IPS DF 19.7 (cell line): ENCODE measurements around the gene ADAM22.

Source experiments
- DNase-seq: peaks from one replicate; pipeline ENCODE4 v3.0.0-alpha.2; 2013; ENCODE audit warnings: low read depth, low spot score

Gene ADAM22

DNA sequence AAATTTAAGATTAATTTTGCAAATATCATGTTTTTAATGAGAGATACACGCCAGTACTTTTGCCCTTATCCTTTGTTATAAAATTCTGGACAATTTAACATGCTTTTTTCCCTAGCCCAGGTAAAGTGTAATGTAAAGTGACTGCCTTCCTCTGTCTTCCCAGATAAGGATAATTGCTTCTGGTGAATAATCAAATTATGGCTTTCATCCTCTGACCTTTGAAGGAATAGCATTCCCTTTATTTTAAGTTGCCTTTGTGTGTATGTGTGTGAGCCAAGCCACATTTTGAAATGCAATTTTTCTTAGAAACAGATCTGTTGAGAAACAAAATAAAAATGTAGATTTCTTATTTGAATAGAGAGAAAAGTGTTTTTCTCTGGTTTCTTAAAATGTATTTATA, 107.5 kb downstream of the ADAM22 start:
- DNase-seq, result no peak

DNA sequence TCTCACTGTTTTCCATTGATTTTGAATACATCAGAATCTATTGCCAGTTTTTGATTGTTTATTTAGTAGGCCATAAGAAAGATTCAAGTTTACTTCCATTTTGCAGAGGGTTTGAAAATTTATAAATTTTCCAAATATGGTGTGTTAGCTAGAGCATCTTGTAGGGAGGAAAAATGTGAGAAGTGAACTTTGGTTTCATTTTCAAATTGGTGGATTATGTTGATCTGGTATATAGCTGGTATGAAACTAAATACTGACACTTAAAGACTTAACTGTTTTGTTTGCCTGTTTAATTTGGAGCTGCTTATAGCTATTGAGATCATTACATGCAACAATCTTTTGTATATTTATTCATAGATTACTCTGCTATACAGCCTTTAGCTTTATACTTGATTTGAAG, 108.1 kb downstream of the ADAM22 start:
- DNase-seq, result no peak

DNA sequence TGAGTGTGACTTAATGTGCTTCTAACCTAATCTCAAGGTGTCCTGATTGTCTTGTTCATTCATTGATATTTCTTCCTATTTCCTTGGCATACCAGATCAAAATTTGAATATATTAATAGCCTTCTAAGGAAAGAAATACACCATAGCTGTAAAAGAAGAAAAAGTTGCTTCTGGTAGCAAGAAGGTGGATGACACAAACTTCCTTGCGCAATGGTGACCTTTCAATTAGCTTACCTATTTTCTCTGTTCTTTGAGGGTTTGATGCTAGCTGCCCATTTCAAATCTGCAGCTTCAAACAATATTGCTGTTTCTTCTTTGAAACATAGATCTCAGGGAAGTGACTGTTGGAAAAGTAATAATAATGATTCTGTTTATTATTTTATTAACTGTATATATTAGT, 108.8 kb downstream of the ADAM22 start:
- no peak for DNase-seq

DNA sequence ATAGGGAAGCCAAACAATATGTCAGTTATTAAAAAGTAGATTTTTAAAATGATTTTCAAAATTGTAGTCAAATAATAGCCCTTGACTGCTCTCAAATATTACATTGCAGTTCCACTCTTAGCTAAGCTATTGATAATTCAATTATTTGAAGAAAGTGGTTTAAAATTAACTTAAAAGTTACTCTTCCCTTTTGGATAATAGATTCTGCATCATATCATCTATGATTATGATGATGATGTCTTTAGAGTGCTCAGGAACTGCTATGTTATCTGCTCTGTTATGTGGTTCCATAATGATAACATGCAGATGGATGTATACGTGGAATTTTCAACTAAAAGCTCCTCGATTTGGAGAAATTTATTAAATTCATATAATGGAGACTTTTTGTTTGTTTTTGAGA, 110.0 kb downstream of the ADAM22 start:
- no peak for DNase-seq

DNA sequence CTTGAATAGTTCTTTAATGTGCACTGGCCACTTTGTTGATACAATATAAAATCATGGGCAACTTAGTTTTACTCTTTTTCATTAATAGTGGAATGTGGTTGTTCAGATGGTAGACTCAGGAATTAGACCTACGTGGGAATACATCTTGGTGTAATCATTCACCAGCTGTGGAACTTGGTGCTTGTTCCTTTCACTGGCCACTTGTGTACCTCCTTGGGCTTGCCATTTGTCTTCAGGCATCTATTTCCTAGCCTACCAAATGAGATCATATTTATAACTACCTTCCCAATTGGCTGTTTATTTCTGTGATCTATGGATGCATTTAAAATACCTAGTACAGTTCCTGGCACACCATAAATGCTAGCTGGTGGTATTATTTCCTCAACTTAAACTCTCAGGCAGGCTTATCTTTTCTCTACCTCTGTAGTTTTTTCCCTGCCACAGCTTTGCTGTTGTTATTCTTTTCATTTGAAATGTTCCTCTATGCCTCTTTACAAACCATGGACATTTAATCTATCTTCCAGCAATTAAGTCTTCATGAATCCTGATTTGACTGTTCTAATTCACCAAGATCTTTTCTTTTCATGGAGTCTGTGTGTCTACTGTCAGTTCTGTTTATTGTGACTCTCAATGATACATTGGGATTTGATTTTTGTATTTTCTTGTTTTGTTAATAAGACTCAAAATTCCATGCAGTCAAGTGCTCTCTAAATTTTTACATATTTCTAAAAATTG, 113.0 kb downstream of the ADAM22 start:
- DNase-seq, result no peak

DNA sequence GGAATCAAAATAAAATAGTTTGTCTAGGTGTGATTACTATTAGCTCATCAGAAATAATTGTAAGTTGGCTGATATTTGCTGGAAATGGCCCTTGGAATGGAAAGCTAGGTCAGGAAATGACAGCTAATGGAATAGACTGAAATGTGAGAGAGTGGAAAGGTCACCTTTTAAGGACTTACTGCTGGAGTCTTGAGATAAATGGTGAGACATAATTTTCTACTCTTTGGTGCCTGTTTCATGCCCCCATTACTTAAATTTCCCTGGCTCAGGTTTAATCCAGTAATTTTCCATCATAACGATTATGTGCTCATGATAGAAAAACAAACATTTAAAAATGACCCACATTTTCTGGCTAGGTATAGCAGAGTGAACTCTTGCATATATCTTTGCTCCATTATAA, 123.6 kb downstream of the ADAM22 start:
- no peak for DNase-seq

DNA sequence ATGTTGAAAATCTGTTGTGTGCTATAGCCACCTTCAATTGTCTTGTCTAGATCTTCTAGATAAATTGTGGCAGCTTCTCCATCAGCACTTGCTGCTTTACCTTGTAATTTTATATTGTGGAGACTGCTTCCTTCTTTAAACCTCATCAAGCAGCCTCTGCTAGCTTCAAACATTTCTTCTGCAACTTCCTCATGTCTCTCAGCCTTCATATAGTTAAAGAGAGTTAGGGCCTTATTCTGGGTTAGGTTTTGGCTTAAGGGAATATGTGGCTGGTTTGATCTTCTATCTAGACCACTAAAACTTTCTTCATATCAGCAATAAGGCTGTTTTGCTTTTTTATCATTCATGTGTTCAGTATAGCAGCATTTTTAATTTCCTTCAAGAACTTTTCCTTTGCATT, 128.2 kb downstream of the ADAM22 start:
- no peak for DNase-seq

DNA sequence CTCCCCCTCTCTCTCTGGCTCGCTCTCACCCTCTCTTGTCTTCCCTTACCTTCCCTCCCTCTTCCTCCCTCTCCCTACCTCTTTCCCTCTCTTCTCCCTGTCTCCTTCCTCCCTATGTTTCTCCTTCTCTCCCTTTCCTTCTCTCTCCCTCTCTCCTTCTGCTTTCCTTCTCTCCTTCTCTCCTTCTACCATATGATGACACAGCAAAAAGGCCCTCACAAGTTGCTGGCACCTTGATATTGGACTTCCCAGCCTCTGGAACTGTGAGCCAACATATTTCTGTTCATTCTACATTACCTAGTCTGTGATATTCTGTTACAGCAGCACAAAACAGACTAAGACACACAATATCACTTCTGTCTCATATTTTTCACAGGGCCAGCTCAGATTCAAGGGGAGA, 135.0 kb downstream of the ADAM22 start:
- no peak for DNase-seq

DNA sequence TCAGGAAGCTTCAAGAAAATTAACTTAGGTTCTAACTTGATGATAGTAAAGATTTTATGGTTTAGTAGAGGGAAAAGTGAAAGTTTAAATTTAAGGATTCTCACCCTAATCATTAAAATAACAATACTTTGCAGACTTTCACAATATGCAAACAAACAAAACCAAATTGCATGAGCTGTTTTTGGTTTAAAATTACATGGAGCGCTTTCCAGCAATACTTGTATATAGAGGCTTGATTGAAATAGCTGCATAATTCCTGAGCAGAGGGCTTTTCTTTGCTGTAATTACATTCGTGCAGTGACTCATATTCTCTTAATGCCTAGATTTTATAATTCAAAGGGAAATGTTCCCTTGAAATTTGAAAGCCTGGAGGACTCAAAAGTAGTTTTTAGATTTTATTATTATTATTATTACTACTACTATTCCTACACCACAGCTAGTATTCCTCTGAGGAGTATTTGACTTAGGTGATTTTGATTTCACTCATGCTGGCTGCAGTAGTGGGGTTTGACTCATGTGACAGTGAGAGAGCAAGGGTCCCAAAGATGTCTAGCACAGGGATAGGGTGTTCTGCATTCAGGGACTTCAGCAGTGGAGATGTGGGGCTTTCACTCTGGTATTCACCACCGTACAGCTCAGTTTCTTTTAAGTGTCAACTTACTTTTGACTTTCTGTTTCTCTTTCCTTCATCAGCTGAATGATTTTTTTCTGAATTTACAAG, 138.1 kb downstream of the ADAM22 start:
- no peak for DNase-seq

DNA sequence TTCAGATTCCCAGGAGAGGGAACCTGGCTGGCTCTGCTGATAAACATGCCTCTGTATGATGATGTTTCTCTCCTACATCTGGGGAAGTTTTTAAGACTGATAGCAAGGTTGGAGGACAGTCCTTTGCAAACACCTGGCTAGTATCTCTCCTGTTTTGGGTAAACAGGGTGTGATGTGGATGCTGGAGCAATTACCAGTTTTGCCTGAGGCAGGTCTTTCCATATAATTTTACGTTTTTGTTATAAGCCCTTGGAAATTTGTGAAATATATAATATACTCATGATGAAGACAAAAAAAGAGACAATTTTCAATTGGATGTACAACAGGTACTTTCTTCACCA, 138.6 kb downstream of the ADAM22 start:
- no peak for DNase-seq

DNA sequence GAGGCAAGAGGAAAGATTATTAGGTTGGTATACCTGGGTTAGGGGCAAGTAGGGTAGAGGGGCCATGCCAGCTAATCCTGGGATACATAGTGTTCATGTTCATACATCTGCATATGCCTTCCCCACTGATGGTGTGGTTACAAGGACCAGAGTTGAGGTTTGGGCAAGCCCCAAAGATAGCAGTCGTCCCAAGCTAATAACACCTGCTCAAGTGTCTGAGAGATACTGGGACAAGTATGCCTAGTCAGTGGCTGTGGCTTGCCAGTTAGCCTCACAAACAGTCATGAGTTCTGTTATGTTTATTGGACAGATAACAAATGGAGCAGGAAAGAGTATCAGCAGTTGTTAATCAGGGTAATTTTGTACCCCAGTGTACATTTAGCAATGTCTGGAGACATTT, 139.6 kb downstream of the ADAM22 start:
- DNase-seq, result no peak

DNA sequence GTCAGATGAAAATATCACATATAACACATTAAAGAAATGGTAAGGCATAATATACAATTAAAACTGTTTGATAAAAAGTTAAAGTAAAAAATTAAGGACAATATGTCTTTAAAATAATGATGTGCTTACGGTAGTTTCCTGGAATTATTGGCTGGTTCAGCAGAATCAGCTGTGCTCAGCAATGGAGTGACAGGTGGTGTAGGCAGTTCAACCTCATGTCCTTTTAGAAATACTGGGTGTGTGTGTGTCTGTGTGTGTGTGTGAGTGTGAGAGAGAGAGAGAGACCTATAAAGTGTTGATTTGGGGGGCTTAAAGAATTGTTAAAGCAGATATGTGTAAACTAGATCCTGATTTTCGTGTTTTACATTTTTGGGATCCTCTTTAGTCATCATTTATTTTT, 141.2 kb downstream of the ADAM22 start:
- no peak for DNase-seq

DNA sequence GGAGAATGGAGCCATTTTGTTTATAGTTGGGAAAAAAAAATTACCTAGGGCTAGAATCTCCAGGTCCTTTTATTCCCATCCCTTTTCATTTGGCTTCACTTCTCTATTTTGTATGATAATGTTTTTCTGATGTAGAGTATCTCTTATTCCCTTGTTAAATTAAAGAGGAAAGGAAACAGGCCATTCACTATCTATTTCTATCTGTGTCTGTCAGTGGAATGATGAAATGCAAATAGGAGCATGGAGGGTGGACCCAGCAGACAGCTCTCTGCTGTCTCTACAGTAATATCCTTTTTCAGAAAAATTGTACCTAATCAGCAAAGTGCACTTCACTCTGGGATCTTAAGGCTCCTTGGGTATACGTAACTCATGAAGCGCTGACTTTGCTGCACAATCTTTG, 149.8 kb downstream of the ADAM22 start:
- no peak for DNase-seq

DNA sequence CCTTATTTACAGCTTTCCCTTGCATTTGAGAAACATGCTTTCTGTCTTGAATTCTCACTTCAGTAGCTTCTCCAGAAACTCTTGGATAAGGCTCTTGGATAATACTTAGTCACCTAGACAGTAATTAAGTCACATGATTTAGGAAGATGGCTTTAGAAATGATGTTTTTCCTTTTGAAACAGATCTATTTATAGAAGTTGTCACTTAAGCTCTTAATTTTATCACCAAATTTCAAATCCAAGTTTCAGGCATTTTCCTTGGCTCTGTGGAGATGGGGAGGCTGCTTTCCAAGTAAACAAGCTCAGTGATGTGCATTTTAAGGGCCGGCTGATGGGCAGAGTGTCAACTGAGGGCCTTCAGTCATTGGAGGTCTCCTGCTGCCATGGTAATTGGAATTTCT, 155.5 kb downstream of the ADAM22 start:
- no peak for DNase-seq

DNA sequence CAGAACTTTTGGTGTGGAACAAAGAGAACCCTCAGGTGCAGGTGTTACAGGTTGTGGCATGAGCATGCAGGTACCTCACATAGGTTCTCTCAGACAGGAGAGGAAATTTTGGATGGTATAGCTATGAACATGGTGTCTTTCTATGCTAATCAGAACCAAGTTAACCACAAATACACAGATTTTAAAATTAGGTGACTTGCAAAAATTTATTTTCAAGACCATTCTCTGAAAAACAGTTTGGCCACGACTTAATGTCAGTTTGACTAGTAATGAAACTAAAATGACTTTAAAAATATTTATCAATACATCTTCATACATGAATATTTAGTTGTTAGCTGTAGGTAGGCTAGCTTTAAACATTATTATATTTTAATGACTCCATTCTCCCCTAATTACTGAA, 156.2 kb downstream of the ADAM22 start:
- no peak for DNase-seq

DNA sequence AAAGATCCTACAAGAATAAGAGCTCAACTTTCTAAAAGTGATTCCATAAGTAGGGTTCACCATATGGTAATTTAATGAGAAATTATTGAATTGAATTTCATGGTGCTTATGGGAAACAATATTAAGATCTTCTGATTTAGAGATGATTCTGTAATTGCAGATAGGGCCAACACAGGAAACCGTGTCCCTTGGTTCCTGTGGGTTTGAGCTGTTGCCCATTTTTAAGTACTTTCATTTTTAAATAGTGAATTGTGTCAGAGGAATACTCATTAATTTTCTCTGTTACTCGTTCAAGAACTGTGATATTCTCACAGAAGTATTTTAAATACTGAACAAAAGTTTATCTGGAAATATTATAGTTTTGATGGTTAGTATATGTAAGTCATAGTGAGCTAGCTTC, 156.6 kb downstream of the ADAM22 start:
- DNase-seq, result no peak

DNA sequence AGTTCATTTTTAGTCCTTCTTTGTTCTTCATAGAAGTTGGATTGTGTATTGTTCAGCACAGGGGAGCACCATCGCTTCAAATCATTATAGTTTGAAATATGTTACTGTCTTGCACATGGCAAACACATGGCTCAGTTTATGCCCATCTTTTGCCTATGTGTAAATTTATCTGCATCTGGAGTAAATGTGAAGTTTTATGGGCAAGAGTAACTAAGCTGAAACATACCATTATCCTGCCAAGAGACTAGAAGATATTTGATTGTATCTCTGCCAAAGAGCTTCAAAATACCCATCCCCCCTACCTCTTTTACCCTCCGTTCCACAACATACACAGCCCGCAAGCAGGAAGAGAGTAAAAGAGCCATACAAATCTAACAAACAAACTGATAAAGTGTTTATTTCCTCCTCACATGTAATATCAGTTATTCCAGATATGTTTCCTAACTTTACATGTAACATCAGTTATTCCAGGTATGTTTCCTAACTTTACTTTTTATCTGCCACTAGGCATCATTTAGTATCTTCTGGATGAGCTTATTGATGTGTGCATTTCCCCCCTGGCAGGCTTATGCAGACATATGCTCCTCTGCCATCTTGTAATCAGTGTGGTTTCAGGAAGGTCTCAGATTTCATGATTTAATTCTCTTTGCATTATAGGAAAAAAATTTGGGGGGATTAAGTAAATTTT, 158.1 kb downstream of the ADAM22 start:
- DNase-seq, result no peak

DNA sequence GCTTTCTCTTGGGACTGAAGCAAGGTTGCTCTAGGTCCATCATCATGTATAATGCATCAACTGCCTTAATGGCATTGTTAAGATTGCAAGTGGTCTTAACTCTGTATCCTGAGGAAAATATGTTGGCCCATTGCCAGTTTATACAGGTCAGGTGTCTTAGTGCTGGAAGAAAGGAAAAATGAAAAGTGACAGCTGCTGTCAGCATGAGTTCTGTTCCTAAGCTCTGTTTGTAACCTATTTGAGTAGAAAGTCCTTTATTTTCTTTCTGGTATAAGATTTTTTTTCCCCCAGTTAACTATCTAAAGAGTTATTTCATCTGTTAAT, 158.6 kb downstream of the ADAM22 start:
- DNase-seq, result no peak

DNA sequence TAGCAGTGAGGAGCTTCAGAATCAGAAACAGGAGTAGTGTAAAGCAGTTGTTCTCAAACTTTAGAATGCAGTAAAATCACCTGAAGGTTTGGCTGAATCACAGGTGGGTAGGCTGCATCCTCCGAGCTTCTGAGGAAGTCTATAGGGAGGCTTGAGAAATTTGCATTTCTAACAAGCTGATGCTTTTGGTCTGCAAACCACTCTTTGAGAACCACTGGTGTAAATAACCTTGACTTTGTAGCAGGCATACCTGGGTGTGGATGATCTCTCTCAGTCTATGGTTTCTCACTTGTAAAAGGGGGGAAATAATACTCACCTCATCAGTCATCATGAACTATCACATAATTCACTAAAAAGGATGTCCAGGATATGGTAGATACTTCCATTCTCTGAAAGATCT, 167.7 kb downstream of the ADAM22 start:
- DNase-seq, result no peak

DNA sequence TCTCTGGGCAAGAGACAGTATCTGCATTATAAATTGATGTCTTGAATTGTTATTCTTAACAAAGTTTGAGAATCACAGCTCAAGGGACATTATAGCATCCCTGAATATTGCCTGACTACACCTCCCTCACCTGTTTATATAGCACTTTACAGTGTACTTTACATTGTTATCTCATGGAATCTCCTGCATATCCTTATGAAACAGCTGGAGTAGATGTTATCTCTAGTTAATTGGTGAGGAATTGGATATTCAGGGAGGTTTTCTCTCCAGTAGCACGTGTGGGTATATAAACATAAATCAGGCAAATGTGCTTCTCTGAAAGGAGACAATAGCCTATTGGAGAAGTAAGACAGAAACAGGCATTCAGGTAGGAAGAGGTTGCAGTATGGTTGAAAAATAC, 168.6 kb downstream of the ADAM22 start:
- no peak for DNase-seq

DNA sequence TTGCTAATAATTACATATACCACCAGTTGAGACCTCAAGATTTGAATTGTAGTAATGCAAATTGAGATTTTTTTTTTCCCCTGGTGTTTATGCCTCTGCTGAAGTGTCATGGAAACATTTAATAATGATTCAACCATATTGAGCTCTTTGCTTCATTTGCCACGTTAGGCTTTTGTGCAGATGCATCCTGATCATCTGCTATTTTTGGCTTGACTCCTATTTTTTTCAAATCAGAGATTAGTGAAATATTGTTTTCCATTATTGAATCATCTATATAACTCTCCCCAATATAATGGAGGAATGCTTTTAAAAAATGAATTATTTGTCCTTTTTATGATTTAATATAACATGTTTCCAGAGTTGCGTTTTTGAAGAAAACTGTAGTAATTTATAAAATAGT, 170.7 kb downstream of the ADAM22 start:
- DNase-seq, result no peak

DNA sequence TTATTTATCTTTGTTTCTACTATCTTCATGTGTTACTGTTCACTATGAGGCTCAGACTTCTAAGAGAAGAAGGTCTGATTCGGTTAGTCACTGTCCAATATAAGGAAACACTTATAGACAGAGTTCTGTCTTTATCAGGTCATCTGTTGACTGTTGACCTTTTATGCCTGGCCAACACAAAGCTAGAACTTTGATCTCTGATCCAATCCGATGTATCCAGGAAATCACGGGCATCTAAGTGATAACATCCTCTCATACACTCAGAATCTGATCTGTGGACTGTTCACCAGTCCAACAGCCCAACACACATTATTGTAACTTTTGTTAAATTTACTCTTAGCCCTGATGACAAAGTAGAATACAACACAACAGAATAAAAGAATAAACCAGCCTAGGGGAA, 171.2 kb downstream of the ADAM22 start:
- DNase-seq, result no peak

DNA sequence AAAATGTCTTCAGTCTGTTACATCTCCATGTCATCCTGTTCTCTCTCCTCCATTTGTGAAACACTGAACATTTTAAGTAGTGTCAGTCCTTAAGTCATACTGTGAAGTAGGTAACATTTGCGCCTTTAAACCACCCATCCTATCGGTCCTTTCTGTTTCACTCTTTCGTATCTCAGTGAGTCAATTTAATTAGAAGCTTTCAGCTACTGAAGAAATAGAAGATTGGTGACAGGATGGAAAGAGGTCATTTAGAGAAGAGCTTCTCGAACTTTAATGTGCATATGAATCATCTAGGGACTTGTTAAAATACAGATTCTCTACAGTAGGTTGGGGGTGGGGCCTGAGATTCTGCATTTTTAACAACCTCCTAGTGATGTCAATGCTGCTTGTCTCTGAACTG, 172.4 kb downstream of the ADAM22 start:
- DNase-seq, result no peak
